NB4 (cell line): ENCODE data around the gene CWC27.

Experiments
- CTCF ChIP-seq: IDR thresholded peaks from one replicate; pipeline ENCODE4 v1.5.1; 2012; ENCODE audit warnings: low read depth, low read length
- POLR2A ChIP-seq: IDR thresholded peaks from 2 replicates; pipeline ENCODE4 v1.6.1; 2011; ENCODE audit warnings: mild to moderate bottlenecking; ENCODE audit not compliant: insufficient read length; ENCODE audit errors: extremely low read depth

- no peak for TF ChIP-seq CTCF
- TF ChIP-seq POLR2A: no peak
These were observed 103.3 kb downstream of the CWC27 start for GRCh38 chr5:64872044-64872443.
